GM19328 (cell line): ENCODE data around the gene WFDC12.

Experiments
- ATAC-seq: cut with Tn5 transposase; IDR thresholded peaks from one replicate; pipeline ENCODE4 v1.9.1; 2021; ENCODE audit warnings: mild to moderate bottlenecking, moderate library complexity; ENCODE audit not compliant: unreplicated experiment

WFDC12 gene

GRCh38 chr20:45115829-45116228 is 8.4 kb downstream of the WFDC12 start:
- no peak for ATAC-seq

- no peak for ATAC-seq
Observed at GRCh38 chr20:45115386-45115774, 8.9 kb downstream of the WFDC12 start.

GRCh38 chr20:45114465-45115385 is 9.5 kb downstream of the WFDC12 start, which contains the start of gene WFDC5:
WFDC5 (minus strand) TSS chr20:45115174; CDS start chr20:45115083, 91 bp downstream.
- ATAC-seq = no peak

GRCh38 chr20:45113865-45114264 is 10.4 kb downstream of the WFDC12 start:
- no peak for ATAC-seq

DNA sequence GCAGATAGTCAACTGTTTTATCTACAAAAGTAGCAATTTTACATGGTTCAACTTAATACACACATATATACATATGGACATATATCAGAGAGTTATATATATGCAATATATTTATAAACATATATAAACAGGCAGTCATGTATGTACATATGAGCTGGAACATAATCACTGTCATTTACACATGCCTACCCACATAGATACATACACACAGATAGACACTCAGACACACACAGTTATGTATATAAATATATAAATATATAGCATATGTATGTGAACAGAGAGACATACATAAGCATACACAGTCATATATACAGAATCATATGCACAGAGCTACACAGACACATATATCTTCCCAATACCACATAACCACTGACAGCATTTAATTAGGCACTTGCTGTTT is 11.5 kb downstream of the WFDC12 start:
- no peak for ATAC-seq

- ATAC-seq = no peak
Observed at GRCh38 chr20:45111799-45112471, 12.3 kb downstream of the WFDC12 start.

DNA sequence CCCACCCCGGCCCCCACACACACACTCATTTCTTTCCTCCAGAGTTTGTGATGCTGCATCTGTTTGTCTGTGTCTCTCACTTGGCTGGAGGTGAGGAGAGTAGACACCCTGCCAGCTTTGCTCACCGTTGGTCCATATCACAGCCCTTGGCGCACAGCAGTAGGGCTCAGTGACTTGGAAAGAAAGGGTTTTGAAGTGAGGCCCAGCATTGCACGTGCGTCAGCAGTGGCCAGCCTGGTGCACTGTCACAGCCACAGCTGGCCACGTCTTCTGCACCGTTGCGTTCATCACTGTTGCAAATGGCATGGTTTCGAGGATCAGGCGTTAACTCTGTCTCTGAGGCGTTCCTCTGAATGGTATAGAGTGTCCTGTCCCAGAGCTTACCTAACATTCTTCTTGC is 13.0 kb downstream of the WFDC12 start:
- no peak for ATAC-seq

DNA sequence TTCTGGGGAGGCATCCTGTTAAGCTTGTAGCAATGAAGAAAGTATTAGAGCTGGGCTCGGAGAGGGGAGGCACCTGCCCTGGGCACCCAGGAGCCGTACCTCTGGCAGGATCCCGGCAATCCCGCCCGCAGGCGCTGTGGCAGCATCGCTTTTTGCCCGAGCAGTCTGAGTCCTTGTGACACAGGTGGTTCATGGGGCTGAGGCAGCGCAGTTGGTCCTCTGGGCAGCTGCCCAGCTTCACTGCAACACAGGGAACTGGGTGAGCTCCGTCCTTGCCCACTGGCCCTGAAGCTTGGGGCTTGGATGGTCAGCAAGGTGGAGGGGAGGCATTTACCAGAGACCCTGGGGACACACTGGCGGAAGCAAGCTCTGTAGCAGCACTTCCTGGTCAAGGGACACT is 14.0 kb downstream of the WFDC12 start:
- ATAC-seq = no peak

DNA sequence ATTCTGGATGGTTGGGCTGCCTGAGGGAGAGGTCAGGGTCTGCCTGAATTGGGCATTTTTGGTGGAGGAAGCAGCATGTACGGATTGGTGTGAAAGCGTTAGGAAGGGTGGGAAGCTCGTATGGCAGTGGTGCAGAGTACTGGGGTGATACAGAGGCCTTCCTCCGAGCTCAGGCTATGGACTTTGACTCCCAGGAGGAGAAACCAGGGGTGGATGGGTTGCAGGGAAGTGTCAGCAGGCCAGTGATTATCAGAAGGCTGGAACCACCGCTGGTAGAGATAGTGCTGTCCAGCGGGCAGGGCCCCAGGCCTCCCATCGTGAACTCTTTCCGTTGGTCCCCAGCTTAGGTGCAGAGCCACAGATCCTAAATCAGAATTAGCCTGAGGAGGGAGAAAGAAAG is 14.6 kb downstream of the WFDC12 start:
- no peak for ATAC-seq

DNA sequence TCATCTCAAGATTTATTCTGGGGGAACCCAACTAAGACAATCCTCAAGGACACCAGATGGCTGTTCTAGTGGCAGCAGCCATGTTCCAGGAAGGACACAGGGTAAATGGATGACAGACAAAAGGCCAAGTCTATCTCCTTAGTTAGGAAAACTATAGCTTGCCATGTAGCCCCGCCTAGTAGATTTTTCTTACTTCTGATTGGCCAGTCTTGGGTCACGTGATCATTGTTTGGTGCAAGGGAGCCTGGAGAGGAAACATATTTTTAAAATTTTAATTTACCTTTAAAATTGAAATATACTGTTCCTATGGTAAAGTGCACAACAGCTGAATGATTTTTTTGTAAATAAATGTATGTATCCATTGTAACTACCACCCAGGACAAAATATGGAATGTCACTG is 18.9 kb downstream of the WFDC12 start:
- no peak for ATAC-seq

DNA sequence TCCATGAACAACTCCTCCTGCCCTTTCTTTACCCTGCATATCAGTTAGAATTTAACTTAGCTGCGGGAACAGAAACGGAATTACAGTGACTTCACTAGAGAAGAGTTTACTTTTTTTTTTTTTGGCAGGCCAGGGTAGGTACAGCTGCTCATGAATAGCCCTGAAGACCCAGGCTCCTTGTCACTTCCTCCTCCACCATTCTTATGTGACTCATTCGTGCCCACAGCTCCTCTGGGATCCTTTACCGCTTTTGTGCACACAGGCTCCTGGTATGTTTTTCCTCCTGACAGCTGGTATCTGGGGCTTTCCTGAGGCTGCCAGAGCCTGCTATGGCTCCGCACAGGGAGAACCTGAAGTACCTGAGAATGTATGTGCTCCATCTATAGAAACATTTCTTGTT is 19.5 kb downstream of the WFDC12 start:
- ATAC-seq = no peak

- no peak for ATAC-seq
Observed at GRCh38 chr20:45103072-45103471, 21.2 kb downstream of the WFDC12 start.

DNA sequence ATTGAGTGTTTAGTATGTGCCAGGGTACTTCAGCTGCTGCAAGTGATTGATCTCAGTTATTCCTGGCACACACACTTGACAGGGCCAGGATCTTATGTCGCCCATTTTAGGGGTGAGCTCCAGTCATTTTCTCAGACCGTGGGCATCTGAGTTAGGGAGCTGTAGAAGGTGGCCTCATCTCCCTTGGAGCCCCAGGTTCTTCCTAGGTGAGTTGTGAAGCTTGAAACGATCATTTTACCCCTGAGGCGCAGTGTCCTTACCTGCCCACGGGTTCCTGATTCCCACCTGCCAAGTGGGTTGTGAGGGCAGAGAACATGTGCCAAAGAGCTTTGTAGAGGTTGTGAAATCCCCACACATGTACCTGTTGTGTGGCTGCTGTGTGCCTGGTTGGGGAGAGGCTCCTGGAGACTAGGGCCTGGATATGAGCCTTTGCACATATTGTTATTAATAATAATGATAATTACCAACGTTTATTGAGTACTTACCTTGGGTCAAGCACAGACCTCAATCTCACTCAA is 22.9 kb downstream of the WFDC12 start:
- ATAC-seq = no peak

DNA sequence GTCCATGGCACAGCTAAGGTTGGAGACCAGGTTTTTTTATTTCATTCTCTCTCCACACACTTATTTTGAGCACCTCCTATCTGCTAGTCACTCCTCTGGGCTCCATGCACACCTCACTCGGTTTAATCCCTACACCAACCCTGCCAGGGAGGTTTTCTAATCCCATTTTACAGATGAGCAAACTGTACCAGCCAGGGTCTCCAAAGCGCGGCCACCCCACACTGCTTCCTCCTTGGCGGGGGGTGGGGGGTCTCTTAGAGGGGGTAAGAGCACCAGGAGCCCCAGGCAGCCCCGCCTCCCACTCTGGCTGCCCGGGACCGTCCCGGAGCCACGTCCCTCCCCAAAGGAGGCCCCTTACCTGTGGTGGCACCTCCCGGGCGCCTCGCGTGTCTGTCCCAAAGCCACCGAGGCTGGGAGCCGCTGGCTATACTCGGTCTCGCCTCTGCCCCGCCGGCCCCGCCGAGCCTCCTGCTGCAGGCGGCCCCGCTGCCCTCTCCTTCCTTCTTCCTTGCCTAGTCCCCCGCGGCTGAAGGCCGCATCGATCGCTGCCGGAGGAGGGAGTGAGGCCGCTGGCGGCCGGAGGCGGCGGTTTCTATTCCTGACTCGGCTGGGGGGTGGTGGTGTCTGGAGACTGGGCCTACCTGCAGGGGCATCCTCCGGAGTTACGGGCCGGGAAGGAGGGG is 23.6 kb downstream of the WFDC12 start, which contains the start of gene KCNS1:
TSS of gene KCNS1 (minus strand) at position 565 of the 683 bp plus-strand sequence. CDS start 1,891 bp downstream, outside the sequence.
- ATAC-seq = no peak

GRCh38 chr20:45098103-45098773 is 26.0 kb downstream of the WFDC12 start:
- no peak for ATAC-seq

- ATAC-seq = no peak
Observed at GRCh38 chr20:45097485-45098102, 26.7 kb downstream of the WFDC12 start.

DNA sequence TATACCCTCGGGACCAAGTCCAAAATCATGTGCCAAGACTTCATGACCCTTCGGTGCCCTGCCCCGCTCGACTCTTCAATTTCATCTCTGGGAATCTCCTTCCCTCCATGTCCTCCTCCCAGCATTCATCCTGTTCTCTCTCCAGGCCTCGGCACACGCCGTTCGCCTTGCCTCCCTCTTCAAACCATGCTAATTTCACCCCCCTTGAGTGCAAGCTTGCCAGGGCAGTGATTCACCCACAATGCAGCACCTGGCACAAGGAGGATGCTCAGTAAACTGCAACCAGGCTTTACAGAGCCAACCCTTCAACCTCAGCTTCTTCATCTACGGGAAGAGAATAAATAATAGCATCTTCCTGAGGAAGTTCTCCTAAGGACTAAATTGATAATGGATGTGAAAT is 27.5 kb downstream of the WFDC12 start:
- ATAC-seq = no peak

DNA sequence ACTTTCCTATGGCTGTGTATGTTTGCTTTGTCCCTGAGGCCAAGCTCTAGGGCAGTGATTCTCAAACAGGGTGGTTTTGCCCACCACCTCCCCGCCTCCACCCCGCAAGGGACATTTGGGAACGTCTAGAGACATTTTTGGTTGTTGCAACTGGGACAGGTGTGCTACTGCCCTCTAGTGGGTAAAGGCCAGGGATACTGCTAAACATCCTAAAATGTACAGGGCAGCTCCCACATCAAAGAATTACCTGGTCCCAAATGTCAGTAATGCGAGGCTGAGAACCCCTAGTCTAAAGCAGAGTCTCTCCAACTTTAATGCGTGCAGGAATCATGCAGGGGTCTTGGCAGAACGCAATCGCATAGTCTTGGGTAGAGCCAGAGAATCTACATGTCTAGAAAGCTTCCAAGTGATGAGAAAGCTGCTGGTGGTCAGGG is 28.4 kb downstream of the WFDC12 start:
- ATAC-seq = no peak

DNA sequence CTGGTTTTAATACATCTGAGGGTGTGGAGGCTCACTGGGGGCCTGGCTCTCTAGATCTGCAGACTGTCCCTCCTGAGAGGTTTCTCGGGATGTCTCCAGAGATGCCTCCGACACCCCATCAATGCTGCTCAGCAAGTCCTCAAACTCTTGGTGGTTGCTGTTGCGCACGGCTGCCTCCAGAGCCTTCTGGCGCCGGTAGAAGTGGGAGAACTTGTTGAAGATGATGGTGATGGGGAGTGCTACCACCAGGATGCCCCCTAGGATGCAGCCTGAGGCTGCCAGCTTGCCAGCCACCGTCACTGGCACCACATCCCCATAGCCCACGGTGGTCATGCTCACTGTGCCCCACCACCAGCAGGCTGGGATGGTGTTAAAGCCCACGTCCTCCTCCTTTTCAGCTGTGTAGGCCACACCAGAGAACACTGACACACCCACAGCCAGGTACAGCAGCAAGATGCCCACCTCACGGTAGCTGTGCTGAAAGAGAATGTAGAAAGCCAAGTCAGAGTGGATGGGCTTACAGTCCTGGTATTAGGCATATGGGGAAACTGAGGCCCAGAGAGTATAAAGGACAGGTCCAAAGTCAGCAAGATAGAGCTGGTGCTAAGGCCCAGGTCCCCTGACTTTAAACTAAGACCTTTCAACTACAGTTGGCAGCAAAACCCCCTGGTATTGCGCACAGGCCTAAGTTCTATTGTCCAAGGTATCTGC is 29.2 kb downstream of the WFDC12 start:
- ATAC-seq = no peak

- ATAC-seq = no peak
Observed at GRCh38 chr20:45094201-45094600, 30.1 kb downstream of the WFDC12 start.
